ENCODE data around the gene KL.

Gene KL

GRCh38 chr13:33037673-33038072 is 21.4 kb downstream of the KL start:
- no peak for DNase-seq (ENCODE audit: low read depth)

GRCh38 chr13:33040090-33040489 is 23.9 kb downstream of the KL start:
- no peak for DNase-seq (ENCODE audit: low read depth)

- no peak for DNase-seq (ENCODE audit: low read depth)
These were observed 29.8 kb downstream of the KL start for GRCh38 chr13:33045851-33046592.

GRCh38 chr13:33050161-33050560 is 33.9 kb downstream of the KL start:
- DNase-seq (ENCODE audit: low read depth): peak; percentile 90

- DNase-seq (ENCODE audit: low read depth): no peak
These were observed 35.4 kb downstream of the KL start for GRCh38 chr13:33051632-33052031.

GRCh38 chr13:33052506-33053280 is 36.5 kb downstream of the KL start:
- DNase-seq (ENCODE audit: low read depth): peak; percentile 39

- no peak for DNase-seq (ENCODE audit: low read depth)
These were observed 37.3 kb downstream of the KL start for GRCh38 chr13:33053397-33054066.

GRCh38 chr13:33057019-33057780 is 41.0 kb downstream of the KL start:
- DNase-seq (ENCODE audit: low read depth): no peak

GRCh38 chr13:33058776-33059327 is 42.6 kb downstream of the KL start:
- DNase-seq (ENCODE audit: low read depth): no peak

GRCh38 chr13:33060815-33061214 is 44.6 kb downstream of the KL start:
- DNase-seq (ENCODE audit: low read depth): no peak

- no peak for DNase-seq (ENCODE audit: low read depth)
These were observed 50.1 kb downstream of the KL start for GRCh38 chr13:33066329-33066728.

- peak; percentile 20 for DNase-seq (ENCODE audit: low read depth)
These were observed 53.1 kb downstream of the KL start for GRCh38 chr13:33069365-33069764.

GRCh38 chr13:33070713-33071112 is 54.5 kb downstream of the KL start:
- DNase-seq (ENCODE audit: low read depth): no peak

- peak; percentile 85 for DNase-seq (ENCODE audit: low read depth)
These were observed 56.1 kb downstream of the KL start for GRCh38 chr13:33072282-33072681.

- DNase-seq (ENCODE audit: low read depth): no peak
These were observed 56.5 kb downstream of the KL start for GRCh38 chr13:33072759-33073158.

GRCh38 chr13:33073338-33073737 is 57.1 kb downstream of the KL start:
- no peak for DNase-seq (ENCODE audit: low read depth)

- DNase-seq (ENCODE audit: low read depth): no peak
These were observed 60.1 kb downstream of the KL start for GRCh38 chr13:33076001-33076992.

- DNase-seq (ENCODE audit: low read depth): no peak
These were observed 62.0 kb downstream of the KL start for GRCh38 chr13:33078263-33078662.

GRCh38 chr13:33079960-33080359 is 63.7 kb downstream of the KL start:
- DNase-seq (ENCODE audit: low read depth): no peak

- DNase-seq (ENCODE audit: low read depth): no peak
These were observed 64.9 kb downstream of the KL start for GRCh38 chr13:33080972-33081590.

Measured in amniotic epithelial cell (primary cell).